Heart right ventricle (tissue), 16 donors: ENCODE measurements around the gene ALDH1A1. TPM values are rescaled to one million over a fixed set of nuclear protein-coding genes. Genes with fewer than 3 reads are reported as not detected.

Experiments
- ATAC-seq, 8 donors: fragments of 200-7000 bp; cut with Tn5 transposase; one replicate each; pipeline ENCODE4 v1.9.1; 2020; ENCODE audit warnings: mild to moderate bottlenecking in 8 of 8, moderate library complexity in 8 of 8, moderate number of reproducible peaks in 1 of 8
- DNase-seq, 2 donors: peaks; one replicate each; pipeline ENCODE4 v3.0.0-alpha.2; 2020
- H3K27ac ChIP-seq, 10 donors: fragments of 200-600 bp; sonication (generic) in 2 of 10; one replicate each; pipeline versions ENCODE4 v1.5.0 to v1.8.0; 2020 to 2022; ENCODE audit warnings: mild to moderate bottlenecking in 3 of 10
- H3K27me3 ChIP-seq, 7 donors: fragments of 200-600 bp; one replicate each; pipeline ENCODE4 v1.8.0; 2021 to 2022; ENCODE audit warnings: mild to moderate bottlenecking in 2 of 7
- H3K36me3 ChIP-seq, 9 donors: fragments of 200-600 bp; sonication (generic) in 1 of 9; one replicate each; pipeline versions ENCODE4 v1.5.0 to v1.8.0; 2020 to 2022; ENCODE audit warnings: mild to moderate bottlenecking in 2 of 9
- H3K4me1 ChIP-seq, 9 donors: fragments of 200-600 bp; sonication (generic) in 1 of 9; one replicate each; pipeline versions ENCODE4 v1.5.0 to v1.8.0; 2020 to 2022; ENCODE audit warnings: mild to moderate bottlenecking in 4 of 9
- H3K4me3 ChIP-seq, 10 donors: fragments of 200-600 bp; sonication (generic) in 2 of 10; one replicate each; pipeline versions ENCODE4 v1.5.0 to v1.8.0; 2020 to 2022; ENCODE audit warnings: mild to moderate bottlenecking in 7 of 10, moderate library complexity in 2 of 10
- H3K9me3 ChIP-seq, 11 donors: fragments of 200-600 bp in 10 of 11; sonication (generic) in 2 of 11; one replicate each; pipeline versions ENCODE4 v1.5.0 to v1.8.0; 2013 to 2022; ENCODE audit warnings: mild to moderate bottlenecking in 2 of 11, control low read depth in 1 of 11, moderate library complexity in 1 of 11
- WGBS, 2 donors: extraction: QIAGEN DNeasy Blood & Tissue Kit; methylation state at CpG; one replicate each; pipeline ENCODE4 v1.1.7; 2013; ENCODE audit warnings: inconsistent platforms in 1 of 2; 5-methylcytosine and 5-hydroxymethylcytosine counted together
- intact Hi-C, 10 donors: fragments of 100-400 bp; cut with DNase I; formaldehyde crosslinking; loops; one replicate each; pipeline versions ENCODE4 v1.11.1 to v1.14.2; 2022
- polyA plus RNA-seq, 2 donors: library from polyadenylated mRNA; stranded (reverse); fragments of 200-250 nt; gene quantifications; one replicate each; pipeline ENCODE4 v1.2.3, GENCODE V29; 2013
- total RNA-seq, 10 donors: library from RNA; stranded (reverse); fragmentation: NEBNext Ultra II Directional in 3 of 10; extraction: Animal tissue kit (Norgen Biotek cat#: 25700) in 3 of 10; gene quantifications; one replicate each; pipeline versions ENCODE4 v1.2.1 to v1.2.4, GENCODE V29; 2021 to 2023
- TF ChIP-seq, protein P1 (sequence below), 9 donors: fragments of 200-600 bp; sonication (generic) in 2 of 9; IDR thresholded peaks; one replicate each; pipeline versions ENCODE4 v1.5.0 to v1.8.0; 2021 to 2022; ENCODE audit warnings: antibody characterized with exemption in 9 of 9, mild to moderate bottlenecking in 5 of 9, moderate library complexity in 1 of 9
- donor health status: Arrhythmogenic right ventricular cardiomyopathy.
- donor health status: ischemic (EF 13 %, LVEDD 7.1; RV severe dilation, severe dysfunction).
- donor health status: healthy with polysubstance abuse.
- donor health status: DM: no; HTN: yes; CAD: no.
- donor health status: DM: no; HTN: no; CAD: no.
- donor health status: ischemic (EF 25% LVEDD 6.9; RV normal size, moderate dysfunction).
- donor health status: ischemic (EF 25% LVEDD 5.7; RV mildly dilated, moderate dysfunction).
- donor health status: healthy.
- donor health status: DM: yes; HTN: yes; CAD: no.
- donor health status: Ischemic cardiomyopathy.
- donor health status: ischemic (EF 35%, LVEDD 5.7; RV mildly dilated, moderate dysfunction).
- donor health status: nonischemic (EF 11% LVEDD 7.7; RV severe dilation, severe dysfunction).
- donor health status: DM: yes; HTN: yes; CAD: no.
- donor health status: PGD.
- donor health status: ischemic (EF 29% LVEDD 5.4; RV normal size, mild dysfunction).
- donor health status: nonischemic (EF 23%, LVEDD 6.1; RV moderate dilation, normal function).

The ALDH1A1 gene
- total and polyA plus RNA-seq, 12 donors: 4.3 to 32.8 (median 11.1) TPM

DNA sequence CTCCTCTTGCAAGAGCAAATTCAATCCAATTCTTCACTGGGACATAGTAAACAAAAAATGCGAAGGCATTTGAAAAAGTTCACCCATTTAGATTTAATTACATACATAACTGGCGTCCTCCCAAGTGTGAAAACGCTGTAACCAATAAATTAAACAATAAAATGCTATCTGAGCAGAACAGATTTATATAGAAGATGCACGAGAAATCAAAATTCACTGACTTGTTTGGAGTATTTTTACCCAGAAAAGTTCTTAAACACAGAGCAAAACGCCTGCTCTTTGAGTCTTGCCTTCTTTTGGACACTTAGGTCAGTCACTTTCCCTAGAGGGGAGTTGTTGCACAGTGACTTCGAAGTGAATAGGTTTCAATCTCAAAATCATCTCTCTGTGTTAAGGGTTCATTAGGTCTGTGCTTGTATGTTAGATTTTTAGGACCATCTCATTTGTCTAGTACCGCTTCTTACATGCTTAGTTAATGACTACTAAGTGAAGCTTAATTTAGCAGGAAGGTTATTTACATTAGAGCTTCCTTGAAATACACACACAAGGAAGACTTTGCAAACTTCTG lies 1.9 kb downstream of the ALDH1A1 start:
- Histone ChIP-seq H3K4me3 (peak overlapping the region in 7 of 10 donors; percentile 29 to 52 (median 46)), H3K27ac (peak overlapping the region in 6 of 10 donors; percentile 13 to 69 (median 52)), H3K9me3 (no peaks in the 10 kb centered on the region), H3K36me3 (no peaks in the 10 kb centered on the region), H3K27me3 (no peaks in the 10 kb centered on the region), H3K4me1 (peaks cover 0 to 55% (median 10%) of the 10 kb centered on the region in 9 donors)
- TF ChIP-seq, protein P1, sequence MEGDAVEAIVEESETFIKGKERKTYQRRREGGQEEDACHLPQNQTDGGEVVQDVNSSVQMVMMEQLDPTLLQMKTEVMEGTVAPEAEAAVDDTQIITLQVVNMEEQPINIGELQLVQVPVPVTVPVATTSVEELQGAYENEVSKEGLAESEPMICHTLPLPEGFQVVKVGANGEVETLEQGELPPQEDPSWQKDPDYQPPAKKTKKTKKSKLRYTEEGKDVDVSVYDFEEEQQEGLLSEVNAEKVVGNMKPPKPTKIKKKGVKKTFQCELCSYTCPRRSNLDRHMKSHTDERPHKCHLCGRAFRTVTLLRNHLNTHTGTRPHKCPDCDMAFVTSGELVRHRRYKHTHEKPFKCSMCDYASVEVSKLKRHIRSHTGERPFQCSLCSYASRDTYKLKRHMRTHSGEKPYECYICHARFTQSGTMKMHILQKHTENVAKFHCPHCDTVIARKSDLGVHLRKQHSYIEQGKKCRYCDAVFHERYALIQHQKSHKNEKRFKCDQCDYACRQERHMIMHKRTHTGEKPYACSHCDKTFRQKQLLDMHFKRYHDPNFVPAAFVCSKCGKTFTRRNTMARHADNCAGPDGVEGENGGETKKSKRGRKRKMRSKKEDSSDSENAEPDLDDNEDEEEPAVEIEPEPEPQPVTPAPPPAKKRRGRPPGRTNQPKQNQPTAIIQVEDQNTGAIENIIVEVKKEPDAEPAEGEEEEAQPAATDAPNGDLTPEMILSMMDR (IDR thresholded peaks at IDR 0.05): no peak
- intact Hi-C loops: loop anchor here in 1 of 10 donors (10.0 kb wide), 1 partner anchor 64 kb away; no protein-coding TSS in a partner anchor
- WGBS, 2 donors: 67 to 74% methylated on average over 7 of the region's 7 CpGs
- ATAC-seq: no peak
- DNase-seq: no peak

DNA sequence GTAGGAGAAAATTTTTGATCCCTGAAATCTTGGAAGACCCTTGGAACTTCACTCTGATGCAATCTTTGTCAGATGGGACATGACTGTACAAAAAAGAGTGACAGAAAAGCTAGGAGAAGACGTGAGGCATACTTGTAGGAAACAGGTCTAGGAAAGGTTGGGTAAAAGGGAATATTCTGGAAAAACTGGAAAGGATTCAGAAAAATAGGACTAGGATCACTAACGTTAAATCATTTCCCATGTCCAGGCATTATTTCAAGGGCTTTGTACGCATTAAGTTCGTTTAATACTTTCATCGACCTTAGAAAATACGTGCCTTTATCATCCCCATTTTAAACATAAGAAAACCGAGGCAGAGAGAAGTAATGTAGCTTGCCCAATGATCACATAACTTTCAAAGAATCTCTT lies 2.9 kb downstream of the ALDH1A1 start:
- no peak for ATAC-seq
- intact Hi-C loops: loop anchor here in 1 of 10 donors (10.0 kb wide), 1 partner anchor 65 kb away; no protein-coding TSS in a partner anchor
- Histone ChIP-seq H3K4me3 (peak overlapping the region in 4 of 10 donors; percentile 38 to 52 (median 48)), H3K27ac (peak overlapping the region in 2 of 10 donors; percentile 22 to 39), H3K9me3 (no peaks in the 10 kb centered on the region), H3K36me3 (no peaks in the 10 kb centered on the region), H3K4me1 (peaks cover 0 to 53% (median 10%) of the 10 kb centered on the region in 9 donors), H3K27me3 (no peaks in the 10 kb centered on the region)
- 85% methylated on average over 7 of the region's 7 CpGs for WGBS, 2 donors
- DNase-seq: no peak
- TF ChIP-seq, protein P1 (IDR thresholded peaks at IDR 0.05): no peak

DNA sequence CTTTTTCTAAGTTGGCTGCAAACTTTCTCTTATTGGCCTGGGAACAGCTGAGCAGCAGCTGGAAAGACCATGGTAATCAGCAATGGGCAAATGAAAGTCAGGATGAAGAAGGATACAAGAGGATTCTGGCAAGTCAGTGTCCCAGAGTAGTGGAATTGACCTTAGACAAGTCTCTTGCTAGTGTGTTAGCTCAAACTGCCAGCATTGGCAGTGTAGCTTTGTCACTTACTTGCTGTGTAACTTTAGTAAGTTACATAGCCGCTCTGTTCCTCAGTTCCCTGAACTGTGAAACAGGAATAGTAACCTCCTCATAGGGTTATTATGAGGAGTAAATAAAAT lies 3.6 kb downstream of the ALDH1A1 start:
- H3K27me3 ChIP-seq: no peaks in the 10 kb centered on the region
- 90 to 97% methylated on average over 1 of the region's 1 CpG for WGBS, 2 donors
- peak overlapping the region in 6 of 10 donors; percentile 0 to 71 (median 40) for H3K27ac ChIP-seq
- H3K9me3 ChIP-seq: no peaks in the 10 kb centered on the region
- TF ChIP-seq, protein P1 (IDR thresholded peaks at IDR 0.05): no peak
- DNase-seq: no peak
- H3K4me3 ChIP-seq: peak overlapping the region in 4 of 10 donors; percentile 7 to 19 (median 8)
- peak in 3 of 8 donors; percentile 16 to 69 (median 30) for ATAC-seq
- intact Hi-C loops: no loop called here
- H3K4me1 ChIP-seq: peaks cover 0 to 46% (median 10%) of the 10 kb centered on the region in 9 donors
- no peaks in the 10 kb centered on the region for H3K36me3 ChIP-seq

DNA sequence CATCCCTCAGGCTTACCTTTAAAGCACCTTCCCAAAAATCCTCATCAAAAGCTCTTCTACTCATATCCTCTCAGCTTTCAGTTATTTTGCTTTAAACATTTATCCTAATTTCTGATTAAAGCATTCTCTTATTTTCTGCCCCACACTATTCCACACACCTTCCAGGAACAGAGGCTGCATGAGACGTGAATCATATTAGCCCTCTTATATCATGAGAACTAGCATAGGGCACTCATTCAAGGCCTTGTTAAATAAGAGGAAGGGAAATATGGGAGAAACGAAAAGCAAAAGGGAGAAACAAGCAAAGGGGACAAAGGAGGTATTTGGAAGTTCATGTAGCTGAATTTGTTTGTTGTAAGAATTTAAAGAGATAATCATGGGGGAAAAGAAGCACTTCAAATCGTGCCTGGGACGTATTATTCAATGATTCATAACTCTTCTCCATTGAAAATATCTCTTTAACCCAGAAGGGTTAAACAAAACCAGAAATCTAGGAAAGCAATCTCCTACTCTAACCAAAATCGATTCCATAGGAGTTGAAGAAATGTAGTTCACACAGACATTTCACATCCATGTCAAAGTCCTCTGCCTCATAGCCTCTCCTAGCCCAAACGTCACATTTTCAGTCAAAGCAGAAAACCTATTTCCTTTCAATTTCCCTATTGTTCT lies 4.1 kb downstream of the ALDH1A1 start:
- H3K27me3 ChIP-seq: no peaks in the 10 kb centered on the region
- no peak for ATAC-seq
- no peak for DNase-seq
- no peaks in the 10 kb centered on the region for H3K9me3 ChIP-seq
- intact Hi-C loops: no loop called here
- H3K4me1 ChIP-seq: peaks cover 0 to 41% (median 5%) of the 10 kb centered on the region in 9 donors
- H3K36me3 ChIP-seq: no peaks in the 10 kb centered on the region
- WGBS, 2 donors: 56 to 65% methylated on average over 6 of the region's 6 CpGs
- TF ChIP-seq, protein P1 (IDR thresholded peaks at IDR 0.05): no peak
- H3K4me3 ChIP-seq: peak overlapping the region in 4 of 10 donors; percentile 7 to 19 (median 8)
- peak overlapping the region in 7 of 10 donors; percentile 0 to 71 (median 32) for H3K27ac ChIP-seq
